ENCODE measurements around the gene TOP2A.

The TOP2A gene

DNA sequence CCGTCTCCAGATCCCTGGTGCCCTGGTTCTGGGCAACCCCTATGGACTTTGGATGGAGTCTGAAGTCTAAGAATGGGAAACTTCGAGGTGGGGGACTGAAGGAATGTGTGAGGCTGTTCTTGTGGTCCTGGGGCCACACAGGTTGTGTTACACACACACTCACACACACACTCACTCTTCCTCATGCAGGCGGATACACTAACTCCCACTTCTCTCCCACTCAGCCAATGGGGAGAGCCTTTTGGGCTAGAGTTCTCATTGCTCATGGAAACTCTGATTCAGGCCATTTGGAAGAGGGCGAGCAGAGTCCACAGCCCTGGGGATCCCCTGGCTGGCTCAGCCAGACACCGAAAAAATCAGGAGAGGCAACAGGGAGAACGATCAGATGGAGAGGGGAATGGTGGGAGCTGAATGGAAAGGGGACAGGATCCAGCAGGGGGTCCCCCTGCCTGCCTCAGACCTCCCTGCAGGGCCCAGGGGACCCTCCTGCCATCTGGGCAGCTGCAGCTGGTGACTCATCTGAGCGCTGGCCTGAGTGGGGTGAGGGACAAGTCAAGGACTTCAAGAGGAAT, 34.6 kb upstream of the TOP2A start:
- DNase-seq (ENCODE audit: low read depth, low spot score), result no peak

DNA sequence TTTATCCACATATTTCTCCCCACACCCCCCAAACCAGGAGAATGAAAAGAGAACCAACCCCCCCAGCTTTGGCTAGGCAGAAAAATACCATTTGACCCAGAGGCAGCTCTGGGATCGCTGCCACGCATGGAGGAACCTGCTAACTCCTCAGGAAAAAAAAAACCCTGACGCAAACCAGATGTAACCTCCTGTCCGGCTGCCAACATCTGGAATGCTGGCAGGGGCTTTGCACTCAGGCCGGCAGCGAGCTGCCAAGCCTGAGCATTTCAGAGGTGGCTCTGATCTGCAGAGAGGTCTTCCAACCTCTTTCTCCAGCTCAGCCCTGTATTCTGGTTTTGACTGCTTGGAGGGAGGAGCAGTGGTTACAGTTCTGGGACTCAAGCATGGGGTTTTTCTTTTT, 33.7 kb upstream of the TOP2A start:
- no peak for DNase-seq (ENCODE audit: low read depth, low spot score)

DNA sequence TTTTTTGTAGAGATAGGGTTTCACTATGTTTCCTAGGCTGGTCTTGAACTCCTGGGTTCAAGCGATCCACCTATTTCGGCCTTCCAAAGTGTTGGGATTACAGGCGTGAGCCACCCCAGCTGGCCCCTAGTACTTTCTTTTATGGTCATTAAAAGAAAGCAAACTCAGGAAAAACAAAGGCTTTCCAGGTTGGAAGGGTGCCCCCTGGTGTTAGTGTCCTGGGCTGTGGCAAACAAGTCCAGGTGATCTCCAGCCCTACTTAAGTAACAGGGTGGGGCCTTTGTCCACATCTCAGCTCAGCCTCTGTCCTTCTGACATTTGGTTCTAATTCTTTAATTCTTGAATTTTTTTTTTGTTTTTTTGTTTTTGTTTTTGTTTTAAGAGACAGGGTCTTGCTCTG, 32.5 kb upstream of the TOP2A start:
- peak; percentile 60 for DNase-seq (ENCODE audit: low read depth, low spot score)

DNA sequence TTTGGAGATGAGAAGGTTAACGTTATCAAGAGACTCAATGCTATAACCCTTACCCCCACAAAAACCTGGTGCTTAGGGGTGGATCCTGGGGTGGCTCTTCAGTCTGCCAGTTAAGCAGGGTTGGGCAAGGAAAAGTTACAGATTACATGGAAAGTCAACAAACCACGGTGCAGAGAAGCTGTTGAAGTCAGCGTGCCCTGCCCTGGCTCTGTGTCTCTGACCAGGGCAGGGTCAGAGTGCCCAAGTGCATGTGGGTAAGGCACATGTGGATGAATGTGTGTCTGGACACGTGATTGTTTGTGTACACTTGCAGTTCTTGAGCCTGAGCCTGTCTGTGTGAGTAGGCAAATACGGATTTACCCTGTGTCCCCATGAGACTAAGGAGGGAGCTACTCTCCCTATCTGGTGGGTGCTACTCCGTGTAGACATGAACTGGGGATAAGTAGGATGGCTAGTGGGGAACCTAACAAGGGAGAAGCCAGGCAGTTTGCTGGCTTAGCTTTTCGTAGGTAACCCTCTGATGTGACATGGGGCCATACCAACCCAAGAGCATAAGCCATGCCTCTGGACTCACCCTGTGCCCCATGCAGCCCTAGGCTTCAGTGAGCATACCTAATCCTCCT, 31.1 kb upstream of the TOP2A start:
- DNase-seq (ENCODE audit: low read depth, low spot score), result no peak

DNA sequence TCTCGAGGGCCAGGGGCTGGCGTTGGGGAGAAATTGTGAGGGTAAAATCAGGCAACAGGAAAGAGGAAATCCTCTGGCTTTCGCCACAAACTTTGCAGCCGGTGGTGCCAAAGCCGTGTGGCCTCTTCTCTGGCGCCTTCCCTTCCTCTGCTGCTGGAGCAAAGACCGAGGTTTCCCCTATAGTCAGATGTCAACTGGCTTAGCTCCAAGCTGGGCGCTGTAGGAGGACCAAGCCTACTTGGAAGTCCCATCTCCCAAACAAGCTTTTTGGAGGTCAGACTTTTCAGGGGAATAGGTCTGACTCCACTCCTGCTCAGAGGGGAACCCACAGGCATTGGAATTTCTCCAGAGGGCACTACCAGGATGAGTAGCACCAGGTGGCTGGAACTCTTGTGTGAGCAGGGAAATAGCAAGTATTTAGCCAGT, 30.5 kb upstream of the TOP2A start:
- DNase-seq (ENCODE audit: low read depth, low spot score), result no peak

DNA sequence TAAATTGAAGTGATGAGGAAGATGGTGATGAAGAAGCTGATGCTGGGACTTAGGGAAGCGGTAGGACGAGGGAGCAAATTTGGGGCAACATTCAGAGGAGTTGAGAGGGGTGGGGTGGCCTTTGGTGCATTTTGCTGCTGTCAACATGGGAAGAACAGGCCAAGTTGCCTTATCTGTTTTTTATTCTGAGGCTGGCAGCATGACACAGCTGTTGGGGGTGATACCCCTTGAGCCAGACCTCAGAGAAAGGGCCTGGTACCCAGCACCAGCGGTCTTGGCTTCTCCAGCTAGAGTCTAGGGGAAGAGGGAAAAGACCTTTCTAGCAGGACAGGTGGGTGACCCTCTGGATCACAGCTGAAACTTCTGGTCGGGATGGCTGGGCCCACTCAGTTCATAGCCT, 30.1 kb upstream of the TOP2A start:
- DNase-seq (ENCODE audit: low read depth, low spot score), result no peak

DNA sequence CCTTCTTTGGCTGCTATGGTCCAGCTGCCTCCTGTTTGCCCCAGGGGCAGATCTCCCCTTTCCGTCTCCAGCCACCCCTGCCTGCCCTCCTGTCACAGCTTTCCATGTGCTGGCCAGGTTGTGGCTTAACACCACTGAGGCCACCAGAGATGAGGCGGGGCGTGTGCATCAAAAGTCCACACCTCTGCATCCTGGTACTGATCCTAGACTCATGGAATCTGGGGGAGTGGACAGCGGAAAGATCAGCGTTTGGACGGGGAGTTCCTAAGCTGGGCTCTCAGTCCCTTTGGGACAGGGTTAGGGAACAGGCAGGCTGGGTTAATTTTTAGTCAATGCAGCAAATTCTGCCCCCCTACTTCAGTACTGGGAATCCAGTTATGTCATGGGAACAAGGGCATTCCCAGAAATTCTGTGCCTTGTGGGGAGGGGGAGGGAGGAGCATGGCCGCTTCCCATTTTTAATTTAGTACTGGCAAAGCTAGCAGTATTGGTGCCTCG, 29.5 kb upstream of the TOP2A start:
- no peak for DNase-seq (ENCODE audit: low read depth, low spot score)

DNA sequence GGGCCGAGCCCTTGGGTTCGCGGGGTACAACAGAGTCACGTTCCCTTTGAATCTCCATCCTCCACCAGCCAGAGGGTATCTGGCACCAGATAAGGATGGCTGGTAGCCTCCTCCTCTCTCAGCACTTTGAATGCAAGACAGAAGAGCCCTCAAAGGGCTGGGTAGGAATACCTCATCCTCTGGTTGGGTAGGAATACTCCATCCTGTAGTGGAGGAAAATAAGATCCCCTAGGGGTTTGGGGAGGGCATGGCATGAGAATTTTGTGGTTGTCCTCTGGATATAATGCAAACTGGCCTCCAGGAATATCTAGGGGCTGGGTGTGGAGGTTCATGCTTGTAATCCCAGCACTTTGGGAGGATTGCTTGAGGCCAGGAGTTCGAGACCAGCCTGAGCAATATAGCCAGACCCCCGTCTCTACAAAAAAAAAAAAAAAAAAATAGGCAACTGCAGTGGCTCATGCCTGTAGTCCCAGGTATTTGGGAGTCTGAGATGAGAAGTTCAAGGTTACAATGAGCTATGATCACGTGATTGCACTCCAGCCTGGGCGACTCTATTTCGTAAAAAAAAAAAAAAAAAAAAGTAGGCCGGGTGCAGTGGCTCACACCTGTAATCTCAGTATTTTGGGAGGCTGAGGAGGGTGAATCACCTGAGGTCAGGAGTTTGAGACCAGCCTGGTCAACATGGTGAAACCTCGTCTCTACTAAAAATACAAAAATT, 28.2 kb upstream of the TOP2A start:
- no peak for DNase-seq (ENCODE audit: low read depth, low spot score)

DNA sequence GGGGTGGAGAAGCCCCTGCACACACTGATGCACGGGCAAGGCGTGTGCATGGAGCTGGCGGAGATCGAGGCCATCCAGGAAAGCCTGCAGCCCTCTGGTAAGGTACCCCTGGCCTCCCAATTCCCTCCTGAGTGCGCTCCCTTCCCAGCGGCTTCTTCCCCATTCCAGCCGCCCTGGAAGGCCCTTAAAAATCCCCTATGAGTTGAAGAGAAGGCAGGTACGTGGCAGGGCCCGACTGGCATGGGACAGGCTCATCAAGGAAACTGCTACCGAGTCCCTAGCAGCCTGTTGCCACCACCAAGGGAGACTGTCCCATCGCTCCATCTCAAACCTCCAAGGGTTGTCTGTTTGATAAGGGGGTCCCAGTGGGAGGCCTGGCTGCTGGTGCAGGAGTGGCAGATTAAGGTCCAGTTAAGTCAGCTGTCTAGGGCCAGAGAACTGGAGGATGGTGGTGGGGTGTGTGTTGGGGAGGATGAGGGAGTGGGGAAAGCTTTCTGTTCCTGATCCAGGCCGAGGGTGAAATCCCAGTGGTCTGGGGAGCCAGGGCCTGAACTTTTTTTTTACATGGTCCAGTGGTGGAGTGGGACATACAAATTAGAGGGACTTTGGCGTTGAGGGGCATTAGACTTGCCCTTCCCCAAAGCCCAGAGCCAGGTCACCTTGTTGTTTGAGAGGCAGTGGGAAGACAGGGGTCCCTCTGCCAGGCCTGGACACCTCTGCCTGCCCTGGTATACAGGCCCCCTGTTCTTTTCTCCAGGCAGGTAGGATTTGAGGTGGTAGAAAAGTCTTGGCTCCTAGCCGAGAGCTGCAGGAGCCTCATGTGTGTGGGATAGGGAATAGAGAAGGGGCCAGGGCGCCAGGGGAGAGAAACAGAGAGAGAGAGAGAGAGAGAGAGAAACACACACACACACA, 26.5 kb upstream of the TOP2A start:
- no peak for DNase-seq (ENCODE audit: low read depth, low spot score)

DNA sequence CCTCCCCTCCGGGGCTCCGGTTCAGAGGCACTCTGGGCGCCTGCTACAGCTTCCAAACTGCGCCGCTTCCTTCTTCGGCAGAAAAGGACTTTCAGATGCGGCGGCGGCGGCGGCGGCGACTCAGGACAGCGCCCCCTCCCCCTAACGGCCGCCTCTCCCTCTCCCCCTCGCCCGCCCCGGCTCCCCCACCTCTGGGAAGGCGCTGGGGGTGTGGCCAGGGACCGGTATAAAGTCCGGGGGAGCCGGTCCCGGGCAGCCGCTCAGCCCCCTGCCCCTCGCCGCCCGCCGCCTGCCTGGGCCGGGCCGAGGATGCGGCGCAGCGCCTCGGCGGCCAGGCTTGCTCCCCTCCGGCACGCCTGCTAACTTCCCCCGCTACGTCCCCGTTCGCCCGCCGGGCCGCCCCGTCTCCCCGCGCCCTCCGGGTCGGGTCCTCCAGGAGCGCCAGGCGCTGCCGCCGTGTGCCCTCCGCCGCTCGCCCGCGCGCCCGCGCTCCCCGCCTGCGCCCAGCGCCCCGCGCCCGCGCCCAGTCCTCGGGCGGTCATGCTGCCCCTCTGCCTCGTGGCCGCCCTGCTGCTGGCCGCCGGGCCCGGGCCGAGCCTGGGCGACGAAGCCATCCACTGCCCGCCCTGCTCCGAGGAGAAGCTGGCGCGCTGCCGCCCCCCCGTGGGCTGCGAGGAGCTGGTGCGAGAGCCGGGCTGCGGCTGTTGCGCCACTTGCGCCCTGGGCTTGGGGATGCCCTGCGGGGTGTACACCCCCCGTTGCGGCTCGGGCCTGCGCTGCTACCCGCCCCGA, 25.7 kb upstream of the TOP2A start, which contains the start of gene IGFBP4:
TSS of gene IGFBP4 (plus strand) at position 255 of the 792 bp plus-strand sequence. CDS start at position 541, 286 bp downstream.
- peak; percentile 77 for DNase-seq (ENCODE audit: low read depth, low spot score)

DNA sequence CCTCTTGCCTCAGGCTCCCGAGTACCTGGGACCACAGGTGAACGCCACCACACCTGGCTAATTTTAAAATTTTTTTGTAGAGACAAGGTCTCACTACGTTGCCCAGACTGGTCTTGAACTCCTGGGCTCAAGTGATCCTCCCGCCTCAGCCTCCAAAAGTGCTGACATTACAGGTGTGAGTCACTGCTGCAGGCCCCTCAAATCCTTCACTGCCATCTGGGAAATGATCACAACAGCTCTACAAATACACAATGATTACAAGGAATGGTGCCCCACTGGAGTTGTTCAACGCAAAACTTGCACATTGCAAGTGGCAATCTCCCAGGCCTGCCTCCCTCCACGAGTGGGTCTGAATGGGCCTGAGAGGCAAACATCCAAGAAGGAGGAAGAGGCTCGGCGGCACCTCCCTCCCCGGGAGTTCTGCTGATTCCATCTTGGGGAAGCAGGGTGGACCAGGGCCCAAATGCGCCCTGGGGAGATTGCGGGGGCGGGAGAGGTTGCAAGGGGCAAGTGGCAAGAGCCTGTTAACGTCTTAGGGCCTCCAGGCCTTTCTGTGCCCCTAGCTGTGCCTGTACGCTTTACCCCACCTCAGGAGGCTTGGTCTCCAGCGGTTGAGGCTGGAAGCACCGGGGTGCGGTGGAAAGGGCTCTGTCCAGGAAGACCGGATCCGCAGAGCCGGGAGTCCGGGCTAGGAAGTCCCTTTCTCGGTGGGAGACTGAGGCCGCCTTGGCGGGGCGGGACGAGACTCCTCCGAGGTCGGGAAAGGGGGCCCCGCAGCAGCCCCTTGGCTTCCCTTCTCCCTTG, 24.9 kb upstream of the TOP2A start:
- peak; percentile 74 for DNase-seq (ENCODE audit: low read depth, low spot score)

DNA sequence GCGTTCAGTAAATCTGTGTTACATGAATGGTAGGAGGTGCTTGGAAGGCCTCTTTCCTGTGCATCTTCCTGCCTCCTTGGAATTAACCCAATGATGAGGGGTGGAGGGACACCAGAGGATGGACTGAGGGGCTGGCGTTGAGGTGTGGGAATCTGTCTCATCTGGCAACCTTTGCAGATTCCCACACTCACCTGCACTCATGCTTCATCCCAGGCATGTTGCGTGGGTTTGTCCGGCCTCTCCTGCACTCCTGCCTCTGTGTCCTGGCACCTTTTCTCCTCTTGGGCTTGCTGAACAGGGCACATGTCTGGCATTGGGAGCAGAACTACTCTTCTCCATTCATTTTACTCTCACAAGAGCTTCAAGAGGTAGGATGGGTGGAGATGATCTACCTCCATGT, 22.5 kb upstream of the TOP2A start:
- DNase-seq (ENCODE audit: low read depth, low spot score), result no peak

DNA sequence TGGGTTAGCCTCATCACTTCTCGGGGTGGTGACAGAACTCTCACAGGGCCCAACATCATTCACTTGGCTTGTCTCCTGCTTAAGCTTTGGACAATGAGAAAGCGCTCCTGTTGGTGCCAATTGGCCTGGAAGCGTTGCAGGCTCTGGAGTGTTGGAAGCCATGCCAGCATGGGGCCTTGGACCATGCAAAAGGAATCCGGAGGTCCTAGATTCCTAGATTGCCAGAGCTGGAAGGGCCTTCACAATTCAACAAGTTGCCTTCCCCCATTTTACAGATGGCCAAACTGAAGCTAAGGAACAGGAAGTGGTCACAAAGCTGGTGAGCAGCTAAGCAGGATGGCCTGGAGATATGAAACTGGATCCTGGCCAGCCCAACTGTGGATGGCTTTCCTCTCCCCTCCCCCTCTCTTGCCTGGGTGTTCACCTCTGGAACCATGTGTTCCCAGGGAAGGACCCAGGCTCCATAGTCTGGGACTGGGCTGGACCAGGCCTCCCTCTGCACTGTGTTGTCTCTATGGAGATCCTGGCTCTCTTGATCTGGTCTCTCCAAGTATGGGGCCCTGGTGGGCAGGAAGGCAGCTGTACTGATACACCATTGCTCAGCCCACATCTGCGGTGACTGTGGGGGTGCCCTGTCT, 19.5 kb upstream of the TOP2A start:
- DNase-seq (ENCODE audit: low read depth, low spot score), result no peak

DNA sequence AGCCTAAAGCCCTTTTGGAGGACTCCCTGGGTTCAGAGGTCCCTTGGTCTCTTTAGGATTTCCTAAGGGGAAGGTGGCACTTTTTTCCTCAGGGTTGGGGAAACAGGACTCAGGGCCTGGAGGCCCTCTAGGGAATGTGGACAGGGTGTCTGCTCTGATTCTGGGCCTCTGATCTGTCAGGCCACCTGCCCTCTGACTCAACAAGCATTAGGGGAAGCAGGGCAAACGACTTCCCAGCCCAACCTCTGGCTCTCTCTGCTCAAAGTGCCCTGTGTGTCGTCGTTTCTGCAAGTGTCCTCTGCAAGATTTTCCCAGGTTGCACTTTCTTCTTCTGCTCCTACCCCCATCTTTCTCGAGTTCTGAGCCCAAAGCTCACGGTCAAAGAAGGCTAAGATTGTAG, 18.9 kb upstream of the TOP2A start:
- no peak for DNase-seq (ENCODE audit: low read depth, low spot score)

DNA sequence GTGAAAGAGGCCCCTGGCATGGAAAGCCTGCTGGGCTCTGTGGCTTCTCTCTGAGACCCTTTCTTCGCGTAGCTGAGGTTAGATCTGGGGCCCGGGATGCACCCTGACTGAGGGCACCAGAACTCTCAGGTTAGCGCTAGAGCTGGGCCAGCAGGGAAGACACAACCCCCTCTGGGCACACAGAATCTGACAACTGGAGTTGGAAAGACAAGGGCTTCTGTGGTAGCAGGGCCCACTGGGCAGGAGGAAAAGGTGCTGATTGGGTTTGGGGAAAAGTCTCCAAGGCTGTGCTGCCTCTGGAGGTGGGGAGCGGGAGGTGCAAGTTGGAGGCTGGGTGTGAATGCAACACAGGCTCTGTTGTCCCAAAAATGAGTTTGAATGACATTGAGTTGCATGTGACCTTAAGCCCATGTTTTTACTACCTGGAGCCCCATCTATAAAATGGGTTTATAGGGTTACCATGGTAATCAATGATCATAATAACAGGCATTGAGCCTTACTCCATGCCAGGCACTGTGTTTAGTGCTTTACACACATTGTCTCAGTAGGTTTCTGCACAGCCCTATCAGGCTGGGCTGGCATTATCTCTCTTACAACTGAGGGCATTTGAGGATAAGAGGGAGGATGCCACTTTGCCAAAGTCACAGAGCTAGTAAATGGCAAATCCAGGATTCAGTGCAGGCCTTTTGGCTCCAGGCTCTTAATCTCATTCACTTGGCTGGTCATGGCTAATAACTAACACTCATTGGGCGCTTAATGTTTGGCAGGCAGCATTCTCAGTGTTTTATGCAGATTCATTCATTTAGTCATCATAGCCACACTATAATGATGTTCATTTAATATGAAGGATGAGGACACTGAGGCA, 16.1 kb upstream of the TOP2A start:
- peak; percentile 74 for DNase-seq (ENCODE audit: low read depth, low spot score)

DNA sequence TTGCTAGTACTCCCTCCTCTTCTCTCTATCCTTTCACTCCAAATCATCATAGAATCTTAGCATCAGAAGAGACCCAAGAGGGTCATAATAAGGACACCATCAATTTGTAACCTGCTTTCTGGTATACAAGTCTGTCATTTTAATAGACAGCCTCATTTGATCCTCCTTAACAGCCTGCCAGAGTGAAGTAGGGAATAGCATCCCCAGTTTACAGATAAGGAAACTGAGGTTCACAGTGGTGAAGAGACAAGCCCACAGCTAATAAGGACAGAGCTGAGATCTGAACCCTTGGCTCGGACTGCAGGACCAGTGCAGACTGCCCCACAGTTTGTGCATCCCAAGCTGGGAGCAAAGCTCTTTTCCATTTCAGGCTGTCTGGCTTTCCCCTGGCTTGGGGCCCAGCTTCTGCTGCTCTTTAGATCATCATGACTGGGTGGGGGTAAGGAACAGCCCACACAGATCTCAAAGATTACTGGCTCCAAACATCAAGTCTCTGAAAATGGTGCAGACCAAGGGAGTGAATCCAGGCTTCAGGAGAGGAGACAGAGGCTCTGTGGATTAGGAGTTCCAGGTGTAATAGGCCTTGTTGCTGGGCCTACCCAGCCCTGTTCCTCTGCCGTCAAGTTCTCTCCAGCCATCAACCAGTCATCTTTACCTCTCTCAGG, 15.3 kb upstream of the TOP2A start:
- no peak for DNase-seq (ENCODE audit: low read depth, low spot score)

DNA sequence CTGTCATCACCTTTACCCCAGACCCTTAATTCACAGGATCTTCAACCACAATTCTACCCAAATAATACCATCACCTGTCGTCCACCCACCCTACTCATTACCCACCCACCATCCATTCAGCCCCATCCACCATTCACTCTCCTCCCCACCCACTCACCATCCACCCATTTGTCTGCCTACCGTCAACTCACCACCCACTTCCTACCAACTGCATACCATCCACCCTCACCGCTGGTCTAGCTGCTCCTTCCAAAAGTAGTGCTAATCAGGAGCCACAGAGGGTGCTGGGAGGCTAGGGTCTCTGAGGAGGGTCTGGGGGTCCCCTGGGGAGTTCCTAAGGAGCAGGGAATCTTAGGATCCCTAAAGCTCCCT, 13.5 kb upstream of the TOP2A start:
- no peak for DNase-seq (ENCODE audit: low read depth, low spot score)

Data from ELF-1 (cell line).